ENCODE measurements around the gene NEGR1.

The NEGR1 gene

DNA sequence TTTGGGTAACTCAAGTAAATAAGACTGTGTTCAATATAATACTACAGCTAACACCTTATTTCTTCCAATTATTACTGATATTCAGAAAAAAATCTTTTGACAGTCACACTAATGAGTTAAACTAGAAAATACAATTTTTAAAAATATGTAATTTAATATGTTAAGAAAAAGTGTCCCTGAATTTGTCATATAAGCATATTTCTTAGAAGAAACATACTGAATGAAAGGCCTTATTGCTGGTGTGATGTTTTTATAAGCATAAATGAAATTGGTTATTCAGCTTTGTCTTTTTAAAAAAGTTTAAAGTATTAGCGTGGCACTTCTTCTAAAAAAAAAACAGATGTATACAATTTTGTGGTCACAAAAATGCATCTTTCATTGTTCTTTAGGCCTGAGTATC is 267.3 kb downstream of the NEGR1 start:
- DNase-seq = no peak

DNA sequence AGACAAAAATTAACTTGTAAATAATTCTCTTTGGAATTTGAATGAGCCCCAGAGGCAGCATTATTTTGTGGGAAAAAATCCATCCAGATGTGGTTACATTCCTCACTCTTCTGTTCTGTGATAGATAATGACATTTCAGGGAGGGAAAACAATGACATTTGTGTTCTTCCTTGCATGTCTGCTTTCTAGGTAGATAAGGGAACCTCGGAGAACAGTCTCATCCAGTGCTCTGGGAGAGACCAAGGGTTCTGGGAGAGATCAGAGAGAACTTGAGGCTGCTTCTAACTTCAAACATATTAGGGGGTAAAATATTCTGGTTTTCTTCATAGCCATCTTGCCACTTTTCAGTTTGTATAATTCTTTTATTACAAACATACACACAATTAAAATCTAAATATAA is 269.2 kb downstream of the NEGR1 start:
- no peak for DNase-seq

DNA sequence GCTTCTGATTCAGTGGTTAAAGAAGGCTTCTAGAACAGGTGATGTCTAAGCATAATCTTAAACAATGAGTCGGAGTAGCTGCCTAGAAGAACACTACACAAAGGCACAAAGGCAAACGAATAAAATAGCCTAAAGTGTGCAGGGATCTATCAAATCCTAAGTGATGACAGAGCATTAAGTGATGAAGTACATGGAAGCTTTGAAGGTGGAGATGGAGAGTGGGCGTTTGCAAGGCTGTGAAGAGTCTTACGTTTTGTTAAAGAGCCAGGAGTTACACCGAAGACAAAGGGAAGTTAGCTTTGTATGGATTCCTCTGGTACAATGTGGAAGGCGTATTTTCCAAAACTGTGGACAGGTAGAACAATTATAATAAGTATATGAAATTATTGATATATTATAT is 270.6 kb downstream of the NEGR1 start:
- DNase-seq = no peak

DNA sequence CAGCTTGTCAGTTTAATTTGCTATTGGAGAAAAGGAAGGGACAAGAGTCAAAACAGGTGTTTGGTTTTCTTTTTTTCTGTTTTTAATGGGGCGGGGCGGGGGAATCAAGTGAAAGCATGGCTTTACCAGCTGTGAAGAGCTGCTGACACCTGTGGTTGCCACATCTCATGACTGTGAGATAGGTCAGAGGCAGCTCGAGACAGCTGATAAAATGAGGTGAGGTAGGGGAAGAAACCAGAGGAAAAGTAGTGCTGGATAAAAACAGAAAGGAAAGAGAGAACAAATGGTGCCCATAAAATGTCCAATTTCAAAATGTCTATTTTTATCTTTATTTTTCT is 272.3 kb downstream of the NEGR1 start:
- no peak for DNase-seq

DNA sequence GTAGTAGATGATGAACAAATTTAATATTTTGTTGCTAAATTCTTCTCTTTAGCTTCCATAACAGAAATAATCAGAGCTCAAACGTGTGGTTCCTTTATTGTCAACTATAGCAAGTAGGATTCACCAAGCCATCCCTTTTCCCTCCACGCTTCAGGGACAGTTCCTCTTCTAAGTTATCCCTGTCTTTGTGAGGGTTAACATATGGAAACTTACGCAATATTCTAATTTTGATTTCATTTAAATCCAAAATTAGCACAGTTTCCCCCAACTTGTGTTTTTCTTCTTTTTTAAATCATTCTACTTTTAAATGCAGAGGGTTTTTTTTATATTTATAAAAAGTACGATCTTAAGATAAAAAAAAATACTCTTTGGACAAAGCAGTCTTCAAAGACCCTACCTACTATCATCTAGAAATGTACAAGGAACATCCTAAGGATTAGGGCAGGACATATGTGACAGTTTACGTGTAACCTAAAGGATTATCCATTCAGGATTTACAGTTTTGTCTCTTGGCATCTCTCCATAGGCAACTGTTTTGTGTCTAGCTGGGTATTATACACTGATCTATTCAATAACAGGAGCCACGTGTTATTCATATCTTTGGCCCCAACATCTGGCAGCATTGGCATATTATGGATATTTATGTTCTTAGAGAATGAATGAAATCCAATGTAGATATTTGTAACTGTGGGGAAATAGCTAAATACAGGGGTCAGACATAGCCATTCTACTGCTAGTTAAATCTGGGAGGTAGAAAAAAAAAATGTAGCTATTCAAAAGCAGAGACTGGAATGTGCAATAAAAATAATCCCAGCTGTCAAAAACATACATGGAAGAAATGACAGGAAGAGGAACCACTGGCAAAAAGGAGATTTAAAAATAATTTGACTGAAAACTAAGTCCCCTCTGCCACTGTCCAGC is 272.9 kb downstream of the NEGR1 start:
- no peak for DNase-seq

DNA sequence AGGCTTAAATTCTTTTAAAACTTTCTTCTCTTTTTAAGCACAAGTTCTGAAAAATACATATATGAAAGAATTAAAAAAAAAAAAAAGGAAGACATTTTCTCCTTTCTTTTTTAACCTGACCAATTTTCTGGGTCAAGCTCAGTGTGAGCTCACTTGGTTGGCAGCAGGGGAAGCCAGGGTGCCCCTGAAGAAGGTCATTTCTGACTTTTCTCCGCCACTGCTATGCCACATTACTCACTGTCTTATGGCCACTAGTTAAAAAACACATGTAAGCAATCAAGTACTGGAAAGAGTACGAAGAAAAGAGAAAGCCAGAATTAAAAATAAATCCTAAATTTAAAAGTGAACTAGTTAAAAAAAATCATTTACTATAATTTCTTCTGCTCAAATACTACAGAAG is 275.0 kb downstream of the NEGR1 start:
- DNase-seq = no peak

DNA sequence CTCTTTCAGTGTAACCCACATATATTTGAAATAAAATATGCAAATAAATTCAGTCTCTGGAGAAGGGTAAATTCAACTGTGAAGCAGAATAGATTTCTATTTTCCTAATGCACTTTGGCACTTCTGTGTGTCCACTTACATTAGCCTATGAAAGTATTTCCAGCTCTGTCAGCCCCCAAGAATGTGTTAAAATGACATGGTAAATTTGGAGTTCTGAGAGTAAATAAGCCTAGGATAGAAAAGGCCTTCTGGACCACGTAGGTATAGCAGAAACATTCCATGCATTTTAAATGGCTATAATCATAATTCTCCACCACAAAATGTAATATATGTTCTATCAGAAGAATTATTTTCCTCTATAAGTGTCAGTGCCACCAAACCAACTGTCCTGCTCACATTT is 276.2 kb downstream of the NEGR1 start:
- peak; percentile 56 for DNase-seq

DNA sequence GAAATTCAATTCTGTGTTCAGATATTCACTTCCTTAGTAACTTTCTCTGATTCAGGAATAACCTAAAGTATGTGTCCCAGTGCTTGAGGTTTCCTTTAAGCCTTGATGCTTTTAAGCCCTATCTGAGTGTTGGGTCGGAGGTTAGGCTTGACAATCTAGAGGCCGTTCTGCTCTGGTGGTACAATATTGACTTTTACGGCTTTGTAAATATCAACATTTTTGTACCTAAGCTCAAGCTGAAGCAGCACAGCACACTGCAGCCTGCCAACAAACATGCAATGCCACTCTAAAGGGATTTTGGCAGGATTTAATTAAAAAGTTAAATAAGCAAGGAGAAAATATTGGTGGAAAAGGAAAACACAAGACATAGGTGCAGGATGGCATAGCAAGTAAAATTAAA is 279.2 kb downstream of the NEGR1 start:
- no peak for DNase-seq

DNA sequence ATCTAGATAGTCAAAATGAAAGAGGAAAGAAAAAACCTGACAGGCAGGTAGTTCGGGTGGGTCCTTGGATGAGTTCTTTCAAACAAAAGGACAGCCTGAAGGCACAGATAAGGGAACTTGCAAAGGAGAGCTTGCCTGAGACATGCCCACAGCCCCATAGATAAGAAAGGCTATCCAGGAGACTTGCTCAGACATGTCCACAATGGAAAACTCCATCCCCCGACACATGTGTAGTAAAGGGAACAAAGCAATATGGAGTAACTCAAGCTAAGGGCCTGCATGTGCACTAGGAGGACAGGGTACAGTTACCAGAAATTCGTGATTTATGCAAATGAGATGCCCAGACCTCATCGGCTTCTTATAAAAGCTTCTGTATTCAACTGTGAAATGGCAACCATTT is 281.5 kb downstream of the NEGR1 start:
- DNase-seq = peak; percentile 5

DNA sequence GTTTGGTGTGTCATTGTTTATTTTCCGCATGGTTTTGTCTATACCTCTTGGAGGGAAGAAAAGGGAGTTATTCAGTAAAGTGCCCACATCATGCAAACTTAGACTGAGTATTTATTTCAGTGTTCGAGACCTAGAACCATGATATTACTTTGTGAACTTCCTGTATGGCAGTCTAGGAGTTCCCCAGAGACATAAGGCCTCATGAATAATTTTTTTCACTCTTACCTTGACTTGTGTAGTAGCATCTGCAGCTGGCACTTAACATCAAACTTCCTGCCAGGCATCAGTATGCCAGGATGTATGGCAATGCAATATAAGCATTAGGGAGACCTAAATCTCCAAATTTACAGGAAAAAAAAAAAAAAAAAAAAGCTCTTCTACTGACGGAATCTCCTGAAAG is 287.7 kb downstream of the NEGR1 start:
- DNase-seq = no peak

DNA sequence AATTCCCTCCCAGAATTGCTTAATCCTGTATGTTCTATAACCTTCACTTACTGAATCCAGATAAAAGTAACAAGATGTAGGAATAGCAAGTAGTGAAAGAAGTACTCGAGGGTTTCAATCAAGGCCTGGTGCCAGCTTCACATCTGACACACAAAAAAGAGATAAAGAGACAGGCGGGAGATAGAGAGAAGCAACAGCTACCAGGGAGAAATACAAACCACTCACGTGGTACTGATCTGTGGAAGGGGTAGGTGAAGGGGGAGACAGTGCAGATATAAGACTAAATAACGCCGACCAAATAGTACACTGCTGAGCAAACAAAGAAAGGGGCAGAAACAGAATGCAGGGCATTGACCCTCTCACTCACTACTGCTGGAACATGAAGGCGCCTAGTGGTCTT is 295.2 kb downstream of the NEGR1 start:
- DNase-seq = no peak

DNA sequence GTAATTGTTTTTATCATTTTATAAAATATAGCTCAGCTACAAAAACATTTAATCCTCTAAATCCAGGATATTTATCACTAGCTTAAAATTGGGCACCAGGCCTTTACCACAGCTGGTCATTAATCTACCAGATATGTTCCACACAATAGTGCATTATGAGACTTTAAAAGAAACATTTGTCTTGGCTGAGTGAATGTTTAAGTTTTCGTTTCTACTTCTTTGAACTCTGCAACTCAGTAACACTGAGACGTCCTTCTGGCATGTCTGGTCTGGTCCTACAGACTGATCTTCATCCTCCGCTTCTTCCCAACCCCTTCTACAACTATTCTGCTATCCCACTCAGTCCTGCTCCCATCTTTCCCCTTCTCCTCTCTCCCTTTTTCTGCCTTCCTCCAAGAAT is 296.2 kb downstream of the NEGR1 start:
- no peak for DNase-seq

DNA sequence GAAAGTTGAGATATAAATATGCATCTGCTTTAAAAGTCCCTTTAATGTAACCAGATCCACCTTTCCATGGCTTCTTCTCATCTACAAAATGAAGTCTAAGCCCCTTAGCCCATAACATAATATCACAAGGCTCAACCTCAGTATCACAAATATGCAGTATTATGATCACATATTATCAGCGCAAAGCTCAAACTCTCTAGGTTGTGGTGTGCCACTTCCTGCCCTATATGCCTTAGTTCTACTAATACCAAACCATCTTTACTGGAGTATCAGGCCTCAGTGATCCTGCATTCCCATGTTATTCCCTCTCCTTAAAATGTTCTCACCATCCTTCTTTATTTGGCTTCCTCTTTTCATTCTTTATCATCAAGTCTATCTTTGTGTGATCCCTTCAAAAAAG is 301.8 kb downstream of the NEGR1 start:
- no peak for DNase-seq

DNA sequence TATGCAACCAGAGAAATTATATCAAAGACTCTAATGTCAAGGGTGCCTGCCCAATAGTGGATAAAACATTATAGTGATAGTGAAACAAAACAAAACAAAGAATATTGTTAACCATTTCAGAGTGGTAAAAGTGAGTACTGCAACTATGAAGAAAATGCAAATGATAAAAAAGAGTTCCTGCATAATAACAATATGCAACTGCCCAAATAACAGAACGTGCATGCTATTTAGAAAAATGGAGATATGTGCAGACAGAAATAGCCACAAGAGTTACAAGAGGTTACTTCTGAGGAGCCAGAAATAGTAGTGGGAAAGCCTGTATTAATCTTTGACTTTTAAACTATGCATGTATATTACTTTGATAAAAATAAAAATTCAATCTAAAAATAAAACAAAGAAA is 302.5 kb downstream of the NEGR1 start:
- DNase-seq = no peak

DNA sequence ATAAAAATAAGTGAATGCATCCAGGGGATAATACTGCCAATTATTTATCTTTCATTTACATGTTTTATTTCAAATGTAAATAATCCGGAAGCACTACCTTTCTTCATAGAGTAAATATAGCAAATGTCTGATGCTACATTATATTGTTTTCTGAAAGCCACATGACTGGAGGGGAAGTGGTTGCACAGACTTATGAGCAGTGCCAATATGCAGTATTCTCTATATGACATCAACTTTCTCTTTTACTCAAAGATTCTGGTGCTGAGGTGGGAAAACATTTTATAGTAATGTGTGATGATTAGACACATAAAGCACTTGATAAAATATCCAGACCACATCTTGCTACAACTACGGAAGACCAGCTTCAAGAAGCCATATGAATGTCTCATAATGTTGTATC is 314.7 kb downstream of the NEGR1 start:
- no peak for DNase-seq

DNA sequence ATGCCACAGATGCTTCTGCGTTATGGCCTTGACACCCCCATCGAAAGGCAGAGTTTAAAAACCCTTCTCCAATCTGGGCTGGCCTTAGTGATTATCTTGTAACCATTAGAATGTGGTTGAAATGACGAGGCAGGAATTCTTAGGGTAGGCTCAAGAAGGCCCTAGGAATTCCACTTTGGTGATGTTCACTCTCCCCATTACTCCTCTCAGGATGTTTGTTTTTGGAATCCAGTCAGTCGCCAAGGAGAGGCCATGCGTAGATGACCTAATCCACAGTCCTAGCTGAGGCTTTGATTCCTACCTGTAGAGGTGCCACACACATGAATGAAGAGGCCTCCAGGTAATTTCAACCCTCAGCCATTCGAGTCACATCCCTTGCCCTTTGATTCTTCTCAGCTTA is 318.2 kb downstream of the NEGR1 start:
- DNase-seq = no peak

DNA sequence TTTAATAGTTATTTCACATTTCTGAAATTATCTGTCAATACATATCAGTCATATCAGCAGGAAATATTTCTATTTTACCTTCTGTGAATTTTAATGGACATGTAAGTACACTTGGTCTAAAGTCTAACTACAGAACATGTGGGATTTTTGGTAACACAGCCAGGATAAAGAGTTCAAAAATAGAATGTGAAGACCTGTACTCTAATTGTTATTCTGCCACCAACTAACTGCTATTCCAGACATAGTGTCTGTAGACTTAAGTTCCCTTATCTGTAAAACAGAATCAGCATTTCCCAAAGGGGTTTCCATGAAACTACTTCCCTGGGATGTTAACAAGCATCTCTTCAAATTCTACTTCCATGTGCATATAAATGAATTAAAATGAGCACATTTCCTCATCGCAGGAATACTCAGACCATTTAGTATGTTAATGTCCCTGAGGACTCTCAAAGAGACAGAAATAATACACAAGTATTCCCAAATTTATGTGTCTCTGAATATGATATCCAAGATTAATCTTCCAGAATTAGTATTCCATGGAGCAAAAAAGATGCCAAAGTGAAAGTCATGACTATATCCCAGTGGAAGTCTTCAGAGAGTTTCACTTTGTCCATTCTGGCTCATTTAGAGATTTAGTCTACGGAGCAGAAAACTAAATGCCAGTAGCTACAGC is 325.6 kb downstream of the NEGR1 start:
- DNase-seq = no peak

DNA sequence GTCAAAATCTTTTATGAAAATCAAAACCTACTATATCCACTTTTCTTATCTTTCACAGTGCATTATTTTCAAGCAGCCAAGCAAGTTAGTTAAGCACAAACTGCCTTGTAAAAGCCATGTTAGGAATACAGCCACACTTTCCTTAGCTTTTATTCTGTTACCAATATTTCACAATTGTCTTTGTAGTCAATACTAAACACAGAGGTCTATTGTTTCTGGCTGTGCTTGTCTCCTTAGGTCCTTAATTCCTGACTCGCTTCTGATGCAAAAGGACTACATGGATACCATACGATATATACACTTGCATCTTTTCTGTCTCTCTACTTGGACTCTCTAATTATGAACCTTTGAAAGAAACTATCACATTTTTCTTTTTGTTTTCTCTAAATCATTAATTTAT is 331.8 kb downstream of the NEGR1 start:
- no peak for DNase-seq

DNA sequence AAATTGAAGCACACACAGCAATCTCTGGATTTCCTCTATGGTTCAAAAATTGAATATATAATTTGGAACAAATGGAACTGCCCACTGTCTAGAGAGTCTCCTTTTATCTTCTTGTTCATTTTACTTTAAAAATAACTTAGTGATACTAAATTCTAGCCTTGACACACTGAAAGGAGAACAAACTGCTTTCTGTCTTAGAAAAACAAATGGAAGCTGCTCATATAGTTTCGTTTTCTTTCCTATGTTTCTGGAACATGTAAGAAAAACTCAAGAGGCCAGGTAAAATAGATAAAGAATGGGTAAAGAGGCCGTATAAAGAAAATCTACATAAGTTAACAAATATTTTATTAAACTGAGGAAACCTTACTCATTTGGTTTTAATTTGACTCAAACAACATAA is 332.7 kb downstream of the NEGR1 start:
- DNase-seq = no peak

DNA sequence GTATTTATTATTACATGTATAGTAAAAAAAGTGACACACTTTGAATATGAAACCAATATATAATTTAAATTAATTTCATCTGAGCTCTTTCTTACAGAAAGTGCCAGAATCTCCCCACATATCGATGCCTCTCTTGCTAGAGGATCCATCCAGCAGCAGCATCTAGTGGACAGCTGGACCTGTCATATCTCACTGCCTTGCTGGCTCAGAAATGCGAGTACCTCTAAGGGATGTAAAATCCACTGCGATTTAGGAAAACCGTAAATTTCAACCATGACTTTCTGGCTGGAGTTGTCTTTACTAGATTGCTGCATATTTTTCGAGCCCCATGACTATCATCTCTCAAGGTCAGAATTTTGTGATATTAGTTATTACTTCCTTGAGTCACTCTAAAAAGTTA is 333.8 kb downstream of the NEGR1 start:
- no peak for DNase-seq

DNA sequence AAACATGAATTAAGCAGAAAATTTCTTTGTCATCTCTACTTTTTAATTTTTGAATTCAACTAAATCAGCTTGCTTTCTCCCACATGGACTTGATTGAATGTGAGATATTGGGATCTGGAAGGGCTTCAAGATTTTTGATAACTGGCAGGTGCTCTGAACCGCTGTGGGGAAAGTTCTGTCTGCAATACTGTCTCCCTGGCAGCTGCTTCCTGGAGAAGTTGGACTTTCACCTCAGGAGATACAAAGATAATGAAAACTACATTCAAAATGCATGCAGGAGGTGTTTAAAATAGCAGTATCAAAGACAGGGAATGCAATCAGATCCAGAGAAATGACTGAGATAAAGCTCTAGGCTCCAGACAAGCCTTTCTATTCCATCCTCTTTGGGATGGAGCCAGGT is 338.3 kb downstream of the NEGR1 start:
- no peak for DNase-seq

DNA sequence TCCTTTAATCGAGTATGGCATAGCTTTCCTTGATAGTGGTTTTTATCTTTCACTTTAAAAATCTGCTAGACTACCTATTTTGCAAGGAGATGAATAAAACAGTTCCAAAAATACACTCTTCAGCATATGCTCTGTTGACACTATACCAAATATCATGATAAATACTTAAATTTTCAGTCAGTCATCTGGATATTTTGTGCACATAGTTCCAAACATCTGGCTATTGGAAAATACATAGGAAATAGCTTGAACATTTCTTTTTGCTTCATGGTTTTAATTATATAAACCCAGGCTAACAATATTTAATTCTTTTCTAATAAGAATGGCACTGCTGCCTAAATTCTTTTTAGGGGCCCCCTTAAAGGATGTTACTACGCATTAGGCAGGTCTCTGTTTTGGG is 342.1 kb downstream of the NEGR1 start:
- no peak for DNase-seq

DNA sequence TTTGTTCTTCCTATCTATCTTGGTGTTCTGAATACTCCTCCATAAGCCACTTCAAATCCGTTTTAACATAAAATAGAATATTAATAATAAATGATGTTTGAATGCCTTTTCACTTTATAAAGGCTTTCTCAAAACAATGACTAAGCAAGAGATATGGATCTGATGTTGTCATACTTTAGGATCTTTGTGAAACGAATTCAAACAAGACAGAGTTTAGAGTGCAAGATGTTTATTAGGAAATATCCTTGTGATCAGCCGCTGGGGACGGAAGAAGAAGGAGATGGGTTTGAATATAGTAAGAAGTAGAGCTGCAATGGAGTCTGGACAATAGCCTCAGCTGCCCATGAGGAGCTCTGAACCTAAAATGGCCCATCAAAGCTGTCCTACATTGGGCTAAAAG is 351.8 kb downstream of the NEGR1 start:
- peak; percentile 13 for DNase-seq

DNA sequence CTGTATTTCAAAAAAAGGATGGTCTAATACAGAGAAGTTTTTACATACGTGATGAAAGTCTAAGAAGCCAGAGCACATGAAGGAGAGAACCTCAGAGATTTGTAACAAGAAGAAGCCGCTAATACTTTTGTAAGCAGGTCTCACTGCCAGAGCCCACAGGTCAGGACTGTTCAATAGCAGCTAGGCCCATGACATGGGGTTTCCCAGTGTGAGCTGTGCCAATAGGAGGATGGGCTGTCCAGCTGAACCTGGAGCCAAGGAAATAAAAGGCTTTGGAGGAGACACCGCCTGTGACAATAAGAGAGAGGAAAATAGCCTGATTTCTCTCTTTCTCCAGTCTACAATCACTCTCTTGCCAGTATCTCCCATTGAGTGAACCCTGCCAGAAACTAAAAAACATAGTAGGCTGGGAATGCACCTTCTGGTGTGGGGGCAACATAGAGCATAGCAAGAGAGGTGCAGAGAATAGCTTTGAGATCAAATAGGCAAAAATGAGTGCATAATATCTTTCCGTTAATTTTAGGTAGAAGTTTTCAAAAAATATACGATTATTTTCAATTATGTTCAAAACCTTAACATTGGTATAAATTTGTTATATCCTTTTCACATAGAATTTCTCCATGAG is 360.3 kb downstream of the NEGR1 start:
- no peak for DNase-seq

Measured in EL (cell line).